Measurements from ENCODE around the gene FOXP1.

DNA sequence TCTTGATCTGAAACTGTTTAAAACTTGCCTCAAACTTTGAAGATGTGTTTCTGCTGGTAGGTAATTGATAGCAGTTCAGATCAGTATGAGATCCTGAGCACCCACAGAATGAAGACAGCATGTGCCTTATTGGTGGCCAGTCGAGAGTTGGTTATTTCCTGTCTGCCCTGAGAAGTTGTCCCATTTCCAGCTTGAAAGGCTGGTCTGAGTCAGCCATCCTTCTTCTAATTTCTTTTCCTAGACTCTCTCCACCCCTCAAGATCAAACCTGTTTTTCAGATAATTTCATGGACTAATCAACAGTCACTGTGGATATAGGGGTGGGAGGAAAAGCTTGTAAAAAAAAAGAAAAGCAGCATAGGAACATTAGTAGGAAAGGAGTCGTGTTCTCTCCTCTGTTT lies 464.4 kb downstream of the FOXP1 start:
- no peak for TF ChIP-seq TAF1 (conservative IDR thresholded peaks at IDR 0.05)
- TF ChIP-seq YY1 (IDR thresholded peaks at IDR 0.05): no peak
- TF ChIP-seq, protein P1, sequence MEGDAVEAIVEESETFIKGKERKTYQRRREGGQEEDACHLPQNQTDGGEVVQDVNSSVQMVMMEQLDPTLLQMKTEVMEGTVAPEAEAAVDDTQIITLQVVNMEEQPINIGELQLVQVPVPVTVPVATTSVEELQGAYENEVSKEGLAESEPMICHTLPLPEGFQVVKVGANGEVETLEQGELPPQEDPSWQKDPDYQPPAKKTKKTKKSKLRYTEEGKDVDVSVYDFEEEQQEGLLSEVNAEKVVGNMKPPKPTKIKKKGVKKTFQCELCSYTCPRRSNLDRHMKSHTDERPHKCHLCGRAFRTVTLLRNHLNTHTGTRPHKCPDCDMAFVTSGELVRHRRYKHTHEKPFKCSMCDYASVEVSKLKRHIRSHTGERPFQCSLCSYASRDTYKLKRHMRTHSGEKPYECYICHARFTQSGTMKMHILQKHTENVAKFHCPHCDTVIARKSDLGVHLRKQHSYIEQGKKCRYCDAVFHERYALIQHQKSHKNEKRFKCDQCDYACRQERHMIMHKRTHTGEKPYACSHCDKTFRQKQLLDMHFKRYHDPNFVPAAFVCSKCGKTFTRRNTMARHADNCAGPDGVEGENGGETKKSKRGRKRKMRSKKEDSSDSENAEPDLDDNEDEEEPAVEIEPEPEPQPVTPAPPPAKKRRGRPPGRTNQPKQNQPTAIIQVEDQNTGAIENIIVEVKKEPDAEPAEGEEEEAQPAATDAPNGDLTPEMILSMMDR (IDR thresholded peaks at IDR 0.05; ENCODE audit: low read depth, low read length, missing input control): no peak
- TF ChIP-seq, protein P2, sequence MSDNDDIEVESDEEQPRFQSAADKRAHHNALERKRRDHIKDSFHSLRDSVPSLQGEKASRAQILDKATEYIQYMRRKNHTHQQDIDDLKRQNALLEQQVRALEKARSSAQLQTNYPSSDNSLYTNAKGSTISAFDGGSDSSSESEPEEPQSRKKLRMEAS (IDR thresholded peaks at IDR 0.05): no peak
- TF ChIP-seq, protein P3, sequence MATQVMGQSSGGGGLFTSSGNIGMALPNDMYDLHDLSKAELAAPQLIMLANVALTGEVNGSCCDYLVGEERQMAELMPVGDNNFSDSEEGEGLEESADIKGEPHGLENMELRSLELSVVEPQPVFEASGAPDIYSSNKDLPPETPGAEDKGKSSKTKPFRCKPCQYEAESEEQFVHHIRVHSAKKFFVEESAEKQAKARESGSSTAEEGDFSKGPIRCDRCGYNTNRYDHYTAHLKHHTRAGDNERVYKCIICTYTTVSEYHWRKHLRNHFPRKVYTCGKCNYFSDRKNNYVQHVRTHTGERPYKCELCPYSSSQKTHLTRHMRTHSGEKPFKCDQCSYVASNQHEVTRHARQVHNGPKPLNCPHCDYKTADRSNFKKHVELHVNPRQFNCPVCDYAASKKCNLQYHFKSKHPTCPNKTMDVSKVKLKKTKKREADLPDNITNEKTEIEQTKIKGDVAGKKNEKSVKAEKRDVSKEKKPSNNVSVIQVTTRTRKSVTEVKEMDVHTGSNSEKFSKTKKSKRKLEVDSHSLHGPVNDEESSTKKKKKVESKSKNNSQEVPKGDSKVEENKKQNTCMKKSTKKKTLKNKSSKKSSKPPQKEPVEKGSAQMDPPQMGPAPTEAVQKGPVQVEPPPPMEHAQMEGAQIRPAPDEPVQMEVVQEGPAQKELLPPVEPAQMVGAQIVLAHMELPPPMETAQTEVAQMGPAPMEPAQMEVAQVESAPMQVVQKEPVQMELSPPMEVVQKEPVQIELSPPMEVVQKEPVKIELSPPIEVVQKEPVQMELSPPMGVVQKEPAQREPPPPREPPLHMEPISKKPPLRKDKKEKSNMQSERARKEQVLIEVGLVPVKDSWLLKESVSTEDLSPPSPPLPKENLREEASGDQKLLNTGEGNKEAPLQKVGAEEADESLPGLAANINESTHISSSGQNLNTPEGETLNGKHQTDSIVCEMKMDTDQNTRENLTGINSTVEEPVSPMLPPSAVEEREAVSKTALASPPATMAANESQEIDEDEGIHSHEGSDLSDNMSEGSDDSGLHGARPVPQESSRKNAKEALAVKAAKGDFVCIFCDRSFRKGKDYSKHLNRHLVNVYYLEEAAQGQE (IDR thresholded peaks at IDR 0.05): no peak
- TF ChIP-seq, protein P4, sequence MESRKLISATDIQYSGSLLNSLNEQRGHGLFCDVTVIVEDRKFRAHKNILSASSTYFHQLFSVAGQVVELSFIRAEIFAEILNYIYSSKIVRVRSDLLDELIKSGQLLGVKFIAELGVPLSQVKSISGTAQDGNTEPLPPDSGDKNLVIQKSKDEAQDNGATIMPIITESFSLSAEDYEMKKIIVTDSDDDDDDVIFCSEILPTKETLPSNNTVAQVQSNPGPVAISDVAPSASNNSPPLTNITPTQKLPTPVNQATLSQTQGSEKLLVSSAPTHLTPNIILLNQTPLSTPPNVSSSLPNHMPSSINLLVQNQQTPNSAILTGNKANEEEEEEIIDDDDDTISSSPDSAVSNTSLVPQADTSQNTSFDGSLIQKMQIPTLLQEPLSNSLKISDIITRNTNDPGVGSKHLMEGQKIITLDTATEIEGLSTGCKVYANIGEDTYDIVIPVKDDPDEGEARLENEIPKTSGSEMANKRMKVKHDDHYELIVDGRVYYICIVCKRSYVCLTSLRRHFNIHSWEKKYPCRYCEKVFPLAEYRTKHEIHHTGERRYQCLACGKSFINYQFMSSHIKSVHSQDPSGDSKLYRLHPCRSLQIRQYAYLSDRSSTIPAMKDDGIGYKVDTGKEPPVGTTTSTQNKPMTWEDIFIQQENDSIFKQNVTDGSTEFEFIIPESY (IDR thresholded peaks at IDR 0.05): no peak
- TF ChIP-seq GABPA (IDR thresholded peaks at IDR 0.05 in 1 of 2, conservative IDR thresholded peaks at IDR 0.05 in 1 of 2): no peak
- no peak for TF ChIP-seq FOXA1 (IDR thresholded peaks at IDR 0.05)
- no peak for TF ChIP-seq JUND (IDR thresholded peaks at IDR 0.05)
- no peak for TF ChIP-seq HNF4G (IDR thresholded peaks at IDR 0.05)
- no peak for TF ChIP-seq FOXA2 (IDR thresholded peaks at IDR 0.05)
